B cell (primary cell): Measurements from ENCODE around the gene DENND10. TPM values are rescaled to one million over a fixed set of nuclear protein-coding genes. Genes with fewer than 3 reads are reported as not detected.

ENCODE experiments used
- ATAC-seq: fragments of 200-7000 bp; cut with Tn5 transposase; one replicate; pipeline ENCODE4 v1.10.0; 2021; ENCODE audit warnings: low read depth, mild to moderate bottlenecking, moderate number of reproducible peaks, moderate library complexity
- CTCF ChIA-PET: fragments of 350-600 bp; sonication (Branson Sonifier 250); formaldehyde crosslinking; loops from one replicate; lab custom pipeline; 2021; ENCODE audit warnings: antibody characterized with exemption, inconsistent platforms; lab: Charles Lee
- POLR2A ChIA-PET: fragments of 350-600 bp; sonication (Branson Sonifier 250); formaldehyde crosslinking; loops from one replicate; lab custom pipeline; 2021; ENCODE audit warnings: antibody characterized with exemption; lab: Charles Lee
- DNase-seq: peaks from one replicate; pipeline ENCODE4 v3.0.0; 2013
- H2AFZ ChIP-seq: 2 replicates; pipeline ENCODE4 v1.6.1; 2012; ENCODE audit warnings: mild to moderate bottlenecking, low read depth, low read length; ENCODE audit not compliant: insufficient read depth, poor library complexity, severe bottlenecking
- H3K27ac ChIP-seq, 2 donors: 1 replicate in 1 of 2; 2 replicates in 1 of 2; pipeline ENCODE4 v1.5.1; 2012 to 2013; ENCODE audit warnings: low read length in 2 of 2, mild to moderate bottlenecking in 2 of 2, moderate library complexity in 1 of 2
- H3K27me3 ChIP-seq, 4 experiments: fragments of 200-600 bp in 1 of 4; sonication (generic) in 1 of 4; replicated peaks in 1 of 4; 1 replicate in 2 of 4; 2 replicates in 2 of 4; pipeline versions ENCODE4 v1.6.1 to v1.7.0; 2013 to 2016; ENCODE audit warnings: low read length in 3 of 4, mild to moderate bottlenecking in 2 of 4, mixed read lengths in 1 of 4, moderate library complexity in 1 of 4; ENCODE audit not compliant: insufficient read depth in 4 of 4, control insufficient read depth in 3 of 4; ENCODE audit errors: control extremely low read depth in 1 of 4
- H3K36me3 ChIP-seq, 2 experiments: replicated peaks in 1 of 2; 1 replicate in 1 of 2; 2 replicates in 1 of 2; pipeline versions ENCODE4 v1.6.1 to v1.7.1; 2013; ENCODE audit warnings: low read length in 1 of 2; ENCODE audit not compliant: insufficient read depth in 2 of 2, control insufficient read depth in 1 of 2; ENCODE audit errors: control extremely low read depth in 1 of 2, extremely low read depth in 1 of 2
- H3K4me1 ChIP-seq, 2 donors: fragments of 200-600 bp in 1 of 2; sonication (generic) in 1 of 2; 1 replicate in 1 of 2; 2 replicates in 1 of 2; pipeline versions ENCODE4 v1.5.1 to v1.6.1; 2013 to 2017; ENCODE audit warnings: low read length in 2 of 2; ENCODE audit not compliant: control insufficient read depth in 2 of 2, insufficient read depth in 2 of 2
- H3K4me2 ChIP-seq: replicated peaks from 2 replicates; pipeline ENCODE3; 2012; ENCODE audit warnings: mild to moderate bottlenecking, low read depth, low read length; ENCODE audit not compliant: poor library complexity, severe bottlenecking
- H3K4me3 ChIP-seq, 5 experiments: fragments of 200-600 bp in 1 of 5; sonication (generic) in 1 of 5; 1 replicate in 3 of 5; 2 replicates in 2 of 5; pipeline versions ENCODE4 v1.5.1 to v1.7.0; 2011 to 2016; ENCODE audit warnings: low read length in 4 of 5, mild to moderate bottlenecking in 4 of 5, low read depth in 2 of 5, control low read depth in 1 of 5, moderate library complexity in 1 of 5; ENCODE audit not compliant: insufficient read depth in 1 of 5; ENCODE audit errors: control extremely low read depth in 1 of 5, extremely low read depth in 1 of 5
- H3K79me2 ChIP-seq: fragments of 200-600 bp; sonication (generic); one replicate; pipeline ENCODE4 v1.6.0; 2016; ENCODE audit warnings: low read length; ENCODE audit not compliant: control insufficient read depth, insufficient read depth
- H3K9ac ChIP-seq: fragments of 200-600 bp; sonication (generic); 2 replicates; pipeline ENCODE4 v1.6.1; 2017; ENCODE audit warnings: mild to moderate bottlenecking, low read length, moderate library complexity
- H3K9me3 ChIP-seq, 3 donors: one replicate each; pipeline versions ENCODE4 v1.6.1 to v1.7.1; 2013; ENCODE audit warnings: low read length in 2 of 3; ENCODE audit not compliant: control insufficient read depth in 2 of 3, insufficient read depth in 1 of 3; ENCODE audit errors: control extremely low read depth in 1 of 3
- H4K20me1 ChIP-seq: 2 replicates; pipeline ENCODE4 v1.6.0; 2012; ENCODE audit warnings: mild to moderate bottlenecking, low read length; ENCODE audit not compliant: insufficient read depth, control insufficient read depth, poor library complexity, severe bottlenecking
- H3K27ac Mint-ChIP-seq: one replicate; pipeline ENCODE4 v1.8.0; 2021; ENCODE audit warnings: mixed read lengths
- H3K27me3 Mint-ChIP-seq: one replicate; pipeline ENCODE4 v1.8.0; 2021; ENCODE audit warnings: mixed read lengths
- H3K4me1 Mint-ChIP-seq: one replicate; pipeline ENCODE4 v1.8.0; 2021; ENCODE audit warnings: mixed read lengths
- H3K4me3 Mint-ChIP-seq: one replicate; pipeline ENCODE4 v1.8.0; 2021; ENCODE audit warnings: mixed read lengths
- H3K9me3 Mint-ChIP-seq: one replicate; pipeline ENCODE4 v1.8.0; 2022; ENCODE audit warnings: mixed read lengths; ENCODE audit not compliant: insufficient read depth
- CTCF ChIP-seq: fragments of 200-600 bp; IDR thresholded peaks from one replicate; pipeline ENCODE4 v1.8.0; 2022; ENCODE audit warnings: antibody characterized with exemption, mild to moderate bottlenecking
- EZH2 ChIP-seq: IDR thresholded peaks from 2 replicates; pipeline ENCODE4 v1.6.1; 2012; ENCODE audit warnings: borderline replicate concordance, low read depth, mild to moderate bottlenecking, moderate library complexity, low read length; ENCODE audit not compliant: insufficient read depth, poor library complexity, severe bottlenecking
- WGBS: methylation state at CpG from one replicate; pipeline ENCODE4 v1.1.5; 2013; ENCODE audit warnings: missing lambda C conversion rate; ENCODE audit not compliant: insufficient coverage; 5-methylcytosine and 5-hydroxymethylcytosine counted together
- intact Hi-C: fragments of 100-400 bp; cut with micrococcal nuclease; formaldehyde crosslinking; loops from one replicate; pipeline ENCODE4 v1.10.0; 2022
- polyA plus RNA-seq: library from polyadenylated mRNA; depleted of rRNA; stranded (reverse); fragments of >200 nt; gene quantifications from 2 replicates; pipeline ENCODE4 v1.2.3, GENCODE V29; 2012
- total RNA-seq, 2 donors: library from RNA; stranded (reverse); fragments of 120-200 nt in 1 of 2; gene quantifications; 1 replicate in 1 of 2; 2 replicates in 1 of 2; pipeline versions ENCODE4 v1.2.3 to v1.2.4, GENCODE V29; 2013 to 2022

The DENND10 gene
- total and polyA plus RNA-seq, 2 donors (not counting 1 experiment from before 2014, with no cell fraction given): 16.6 to 24.4 TPM

GRCh38 chr10:119125942-119126341 lies 22.0 kb downstream of the DENND10 start:
- no peaks in the 10 kb centered on the region for H3K27me3 ChIP-seq
- intact Hi-C loops: no loop called here

GRCh38 chr10:119129721-119130120 lies 25.8 kb downstream of the DENND10 start:
- Histone ChIP-seq H3K9ac (no peak overlapping the region), H3K27ac (no peak overlapping the region), H2AFZ (no peak overlapping the region), H3K4me1 (peaks cover 7 to 11% of the 10 kb centered on the region in 2 donors), H3K9me3 (no peaks in the 10 kb centered on the region), H3K4me3 (no peak overlapping the region), H3K27me3 (no peaks in the 10 kb centered on the region), H4K20me1 (no peaks in the 10 kb centered on the region), H3K36me3 (peaks cover 3 to 20% of the 10 kb centered on the region in 2 experiments), H3K4me2 (no peak overlapping the region), H3K79me2 (no peaks in the 10 kb centered on the region)
- no peaks in the 10 kb centered on the region for H3K9me3 Mint-ChIP-seq
- no peak overlapping the region for H3K27ac Mint-ChIP-seq
- H3K4me1 Mint-ChIP-seq: peaks cover 17% of the 10 kb centered on the region
- intact Hi-C loops: no loop called here
- DNase-seq (no peak), ATAC-seq (no peak)
- no peak overlapping the region for H3K4me3 Mint-ChIP-seq
- POLR2A ChIA-PET: no interaction called here
- TF ChIP-seq EZH2 (no peak), CTCF (no peak)
- H3K27me3 Mint-ChIP-seq: no peaks in the 10 kb centered on the region
- CTCF ChIA-PET: no interaction called here
- 100% methylated on average over 1 of the region's 4 CpGs for WGBS

More at GRCh38 chr10:119125942-119126341, 22.0 kb downstream of the DENND10 start:
- Histone ChIP-seq H4K20me1 (no peaks in the 10 kb centered on the region), H3K4me3 (no peak overlapping the region), H3K4me1 (no peaks in the 10 kb centered on the region), H3K9ac (no peak overlapping the region), H3K36me3 (peaks cover 4 to 26% of the 10 kb centered on the region in 2 experiments), H3K4me2 (no peak overlapping the region), H2AFZ (no peak overlapping the region), H3K9me3 (no peaks in the 10 kb centered on the region), H3K79me2 (no peaks in the 10 kb centered on the region), H3K27ac (no peak overlapping the region)
- H3K9me3 Mint-ChIP-seq: no peaks in the 10 kb centered on the region
- H3K27me3 Mint-ChIP-seq: no peaks in the 10 kb centered on the region
- TF ChIP-seq EZH2: no peak
- no peak for TF ChIP-seq CTCF
- CTCF ChIA-PET: interaction anchor here (1.5 kb wide), 1 partner anchor 63 kb away, joined by 3 read pairs; no protein-coding TSS in a partner anchor
- no peak overlapping the region for H3K27ac Mint-ChIP-seq
- H3K4me1 Mint-ChIP-seq: peaks cover 4% of the 10 kb centered on the region
- WGBS: 100% methylated on average over 2 of the region's 2 CpGs
- ATAC-seq (no peak), DNase-seq (no peak)
- no peak overlapping the region for H3K4me3 Mint-ChIP-seq
- POLR2A ChIA-PET: no interaction called here
